CD4-positive, alpha-beta T cell treated with Interleukin-4 for 4 hours (primary cell): ENCODE data around the gene THY1.
"Not testable (repeated sequence)": the region's sequence is repeated elsewhere in the genome, so short reads cannot be mapped to it uniquely, and the experiment has no call there.

Source experiments
- DNase-seq: peaks from one replicate; pipeline ENCODE4 v3.0.0-alpha.2; 2020

Gene THY1

GRCh38 chr11:119417726-119418540 lies 5.0 kb downstream of the THY1 start:
- DNase-seq, result no peak

- no peak for DNase-seq
Measured at GRCh38 chr11:119416606-119417580, 6.1 kb downstream of the THY1 start.

- DNase-seq, result no peak
Measured at GRCh38 chr11:119415966-119416365, 7.0 kb downstream of the THY1 start.

- no peak for DNase-seq
Measured at GRCh38 chr11:119415517-119415916, 7.5 kb downstream of the THY1 start.

GRCh38 chr11:119414734-119415133 lies 8.2 kb downstream of the THY1 start:
- DNase-seq, result no peak

- no peak for DNase-seq
Measured at GRCh38 chr11:119414321-119414720, 8.7 kb downstream of the THY1 start.

- DNase-seq, result no peak
Measured at GRCh38 chr11:119412072-119412471, 10.9 kb downstream of the THY1 start.

GRCh38 chr11:119410501-119410900 lies 12.5 kb downstream of the THY1 start:
- DNase-seq, result no peak

GRCh38 chr11:119409731-119410130 lies 13.2 kb downstream of the THY1 start:
- no peak for DNase-seq

GRCh38 chr11:119406005-119406404 lies 17.0 kb downstream of the THY1 start:
- no peak for DNase-seq

- DNase-seq, result not testable (repeated sequence)
Measured at GRCh38 chr11:119405448-119405847, 17.5 kb downstream of the THY1 start.

- DNase-seq, result no peak
Measured at GRCh38 chr11:119404872-119405271, 18.1 kb downstream of the THY1 start.

GRCh38 chr11:119403021-119403420 lies 20.0 kb downstream of the THY1 start:
- no peak for DNase-seq

- DNase-seq, result no peak
Measured at GRCh38 chr11:119402470-119402869, 20.5 kb downstream of the THY1 start.

GRCh38 chr11:119400860-119401259 lies 22.1 kb downstream of the THY1 start:
- no peak for DNase-seq

GRCh38 chr11:119397740-119398139 lies 25.2 kb downstream of the THY1 start:
- DNase-seq, result no peak

GRCh38 chr11:119396835-119397234 lies 26.1 kb downstream of the THY1 start:
- no peak for DNase-seq

- DNase-seq, result no peak
Measured at GRCh38 chr11:119391275-119391674, 31.7 kb downstream of the THY1 start.

- no peak for DNase-seq
Measured at GRCh38 chr11:119389611-119390254, 33.2 kb downstream of the THY1 start.

- DNase-seq, result no peak
Measured at GRCh38 chr11:119388103-119388502, 34.9 kb downstream of the THY1 start.

- no peak for DNase-seq
Measured at GRCh38 chr11:119384332-119384731, 38.6 kb downstream of the THY1 start.

- not testable (repeated sequence) for DNase-seq
Measured at GRCh38 chr11:119382513-119382912, 40.5 kb downstream of the THY1 start.

GRCh38 chr11:119382101-119382500 lies 40.9 kb downstream of the THY1 start:
- no peak for DNase-seq
